CD4-positive, alpha-beta T cell treated with Interleukin-10 for 1 hour (primary cell): Measurements from ENCODE around the gene AMT.

Source experiments
- DNase-seq: peaks from one replicate; pipeline ENCODE4 v3.0.0-alpha.2; 2020

Gene AMT

GRCh38 chr3:49387721-49388120 is 34.6 kb downstream of the AMT start:
- DNase-seq: no peak

DNA sequence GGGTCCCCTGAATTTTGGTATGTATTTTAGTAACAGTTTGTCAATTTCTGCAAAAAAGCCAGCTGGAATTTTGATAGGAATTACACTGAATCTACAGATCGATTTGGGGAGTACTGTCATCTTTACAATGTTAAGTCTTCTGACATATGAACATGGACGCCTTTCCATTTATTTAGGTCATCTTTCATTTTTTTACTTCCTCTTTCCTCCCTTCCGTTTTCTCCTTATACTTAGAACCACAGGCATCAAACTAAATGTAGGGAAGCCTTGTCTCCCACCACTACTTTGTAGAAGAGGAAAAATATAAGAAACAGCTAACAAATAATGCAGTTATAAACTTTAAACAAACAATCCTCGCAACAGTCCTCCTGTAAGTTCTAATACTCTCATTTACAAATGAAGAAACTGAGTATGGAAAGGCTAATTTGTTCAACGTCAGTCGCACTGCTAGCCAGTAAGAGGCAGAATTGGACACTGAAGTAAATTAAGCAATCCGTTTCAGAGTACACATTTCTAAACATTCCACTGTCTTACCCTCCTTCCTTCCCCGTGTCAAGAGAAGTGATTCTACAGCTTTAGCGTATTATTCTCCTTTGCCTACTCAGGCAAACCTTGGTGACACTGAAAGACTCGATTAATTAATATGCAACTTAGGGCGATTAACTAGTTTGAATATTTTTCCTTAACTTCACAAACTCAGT is 36.1 kb downstream of the AMT start:
- DNase-seq: no peak

GRCh38 chr3:49385617-49386016 is 36.7 kb downstream of the AMT start:
- no peak for DNase-seq

DNA sequence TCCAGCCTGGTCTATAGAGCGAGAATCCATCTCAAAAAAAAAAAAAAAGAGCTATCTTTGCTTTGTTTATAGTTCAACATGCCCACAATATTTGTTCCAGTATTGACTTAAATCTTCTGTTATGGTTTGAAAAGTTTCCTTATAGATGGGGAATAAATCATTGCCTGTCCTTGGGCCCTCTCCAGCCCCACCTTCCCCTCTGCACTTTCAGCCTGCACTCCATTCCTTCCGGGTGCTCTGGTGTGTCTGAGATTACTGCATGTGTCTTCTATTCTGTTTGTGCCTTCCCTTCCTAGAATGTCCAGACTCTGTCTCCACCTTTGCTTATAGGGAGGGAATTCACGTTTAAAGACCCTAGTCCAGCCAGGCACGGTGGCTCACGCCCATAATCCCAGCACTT is 38.9 kb downstream of the AMT start:
- no peak for DNase-seq

- no peak for DNase-seq
These were observed 43.9 kb downstream of the AMT start for GRCh38 chr3:49378249-49378895.

GRCh38 chr3:49377483-49377882 is 44.8 kb downstream of the AMT start:
- peak; percentile 45 for DNase-seq

- DNase-seq: no peak
These were observed 50.3 kb downstream of the AMT start for GRCh38 chr3:49371946-49372345.

DNA sequence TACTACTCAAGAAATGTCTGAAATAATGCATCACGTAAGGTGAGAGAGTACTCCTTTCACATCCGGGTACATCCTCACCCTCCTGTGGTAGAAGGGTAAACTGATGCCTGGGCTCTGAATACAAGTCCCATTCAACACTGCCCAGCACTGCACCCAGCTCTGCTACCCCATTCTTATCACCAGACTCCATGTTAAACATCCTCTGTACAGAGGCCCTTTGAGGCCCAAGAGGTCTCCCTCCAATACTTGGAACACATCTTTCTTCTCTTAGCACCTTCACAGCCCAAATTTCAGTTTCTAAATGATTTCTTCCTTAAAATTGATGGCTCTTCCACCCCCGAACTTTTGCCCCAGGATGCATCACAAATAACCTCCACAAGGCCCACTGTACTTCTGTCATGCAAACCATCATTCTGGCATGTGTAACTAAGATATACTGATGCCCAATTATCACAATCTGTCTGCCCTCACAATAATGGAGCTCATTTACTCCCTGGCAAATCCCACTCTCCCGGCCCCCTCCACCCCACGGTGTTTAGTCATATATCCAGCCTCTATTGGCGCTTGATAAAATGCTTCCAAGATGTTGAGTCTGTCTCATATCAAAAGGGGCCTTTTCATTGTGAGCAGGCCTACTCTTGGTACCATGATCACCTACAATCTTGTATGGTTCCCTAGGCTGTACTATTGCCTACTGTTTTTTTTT is 51.5 kb downstream of the AMT start:
- DNase-seq: no peak
